ENCODE data around the gene ITGAV. TPM values are rescaled to one million over a fixed set of nuclear protein-coding genes. Genes with fewer than 3 reads are reported as not detected.
A peak's percentile ranks its signal among the peaks of the same experiment; 100 is the strongest.

The ITGAV gene
- total RNA-seq, 1 donor from 2014 or later = 139 TPM

- intact Hi-C loops (cut with DNase I) = no loop called here
- DNase-seq (ENCODE audit: missing footprints) (no peak), ATAC-seq (no peak)
Observed at GRCh38 chr2:186603286-186603685, 13.4 kb downstream of the ITGAV start.

GRCh38 chr2:186605041-186605440, 15.2 kb downstream of the ITGAV start:
- peak; percentile 43 for ATAC-seq
- intact Hi-C loops (cut with DNase I) = no loop called here
- no peak for DNase-seq (ENCODE audit: missing footprints)

- intact Hi-C loops (cut with DNase I) = no loop called here
- peak; percentile 69 for ATAC-seq
- DNase-seq (ENCODE audit: missing footprints) = no peak
Observed at GRCh38 chr2:186607660-186608324, 17.9 kb downstream of the ITGAV start.

GRCh38 chr2:186610785-186611184, 20.9 kb downstream of the ITGAV start:
- intact Hi-C loops (cut with DNase I) = no loop called here
- ATAC-seq (no peak), DNase-seq (ENCODE audit: missing footprints) (no peak)

GRCh38 chr2:186611526-186611925, 21.7 kb downstream of the ITGAV start:
- intact Hi-C loops (cut with DNase I) = no loop called here
- no peak for ATAC-seq
- DNase-seq (ENCODE audit: missing footprints) = no peak

GRCh38 chr2:186612026-186612425, 22.2 kb downstream of the ITGAV start:
- no peak for DNase-seq (ENCODE audit: missing footprints)
- intact Hi-C loops (cut with DNase I) = no loop called here
- ATAC-seq = no peak

- no peak for ATAC-seq
- DNase-seq (ENCODE audit: missing footprints) = no peak
- intact Hi-C loops (cut with DNase I) = no loop called here
Observed at GRCh38 chr2:186612555-186613440, 22.9 kb downstream of the ITGAV start.

GRCh38 chr2:186614373-186614772, 24.5 kb downstream of the ITGAV start:
- ATAC-seq = no peak
- intact Hi-C loops (cut with DNase I) = no loop called here
- DNase-seq (ENCODE audit: missing footprints) = no peak

- intact Hi-C loops (cut with DNase I) = no loop called here
- DNase-seq (ENCODE audit: missing footprints) = no peak
- ATAC-seq = no peak
Observed at GRCh38 chr2:186617148-186617547, 27.3 kb downstream of the ITGAV start.

GRCh38 chr2:186617771-186618170, 27.9 kb downstream of the ITGAV start:
- intact Hi-C loops (cut with DNase I) = no loop called here
- no peak for ATAC-seq
- DNase-seq (ENCODE audit: missing footprints) = no peak

- DNase-seq (ENCODE audit: missing footprints) (no peak), ATAC-seq (no peak)
- intact Hi-C loops (cut with DNase I) = no loop called here
Observed at GRCh38 chr2:186618696-186619095, 28.8 kb downstream of the ITGAV start.

GRCh38 chr2:186623084-186623483, 33.2 kb downstream of the ITGAV start:
- DNase-seq (ENCODE audit: missing footprints) = no peak
- intact Hi-C loops (cut with DNase I) = no loop called here
- ATAC-seq = no peak

- ATAC-seq (no peak), DNase-seq (ENCODE audit: missing footprints) (no peak)
- intact Hi-C loops (cut with DNase I) = no loop called here
Observed at GRCh38 chr2:186624276-186624675, 34.4 kb downstream of the ITGAV start.

- no peak for ATAC-seq
- no peak for DNase-seq (ENCODE audit: missing footprints)
- intact Hi-C loops (cut with DNase I) = loop anchor here (5.0 kb wide), 1 partner anchor 37 kb away; the partner anchor contains the start of gene ITGAV
Observed at GRCh38 chr2:186629250-186629996, 39.6 kb downstream of the ITGAV start.

GRCh38 chr2:186632417-186632816, 42.6 kb downstream of the ITGAV start:
- DNase-seq (ENCODE audit: missing footprints) = no peak
- no peak for ATAC-seq
- intact Hi-C loops (cut with DNase I) = no loop called here

- no peak for DNase-seq (ENCODE audit: missing footprints)
- no peak for ATAC-seq
- intact Hi-C loops (cut with DNase I) = no loop called here
Observed at GRCh38 chr2:186634701-186635100, 44.8 kb downstream of the ITGAV start.

GRCh38 chr2:186636800-186637496, 47.1 kb downstream of the ITGAV start:
- DNase-seq (ENCODE audit: missing footprints) (no peak), ATAC-seq (no peak)
- intact Hi-C loops (cut with DNase I) = no loop called here

- DNase-seq (ENCODE audit: missing footprints) = no peak
- intact Hi-C loops (cut with DNase I) = no loop called here
- ATAC-seq = no peak
Observed at GRCh38 chr2:186637497-186637800, 47.6 kb downstream of the ITGAV start.

- DNase-seq (ENCODE audit: missing footprints) = no peak
- intact Hi-C loops (cut with DNase I) = no loop called here
- no peak for ATAC-seq
Observed at GRCh38 chr2:186639939-186640338, 50.1 kb downstream of the ITGAV start.

Data from Right ventricle myocardium inferior (tissue), 1 donor.